Nephron progenitor cell (in vitro differentiated cells): ENCODE results near the gene ABCF1.
A peak's percentile ranks its signal among the peaks of the same experiment; 100 is the strongest.

Experiments used
- DNase-seq: peaks from one replicate; pipeline ENCODE4 v3.0.0; 2021
- H3K27ac Mint-ChIP-seq: 2 replicates; pipeline ENCODE4 v1.8.0; 2021; ENCODE audit warnings: mild to moderate bottlenecking, moderate library complexity, mixed read lengths
- H3K27me3 Mint-ChIP-seq: 2 replicates; pipeline ENCODE4 v1.8.0; 2021; ENCODE audit warnings: mild to moderate bottlenecking, low read depth, mixed read lengths; ENCODE audit not compliant: poor library complexity
- H3K36me3 Mint-ChIP-seq: 2 replicates; pipeline ENCODE4 v1.8.0; 2021; ENCODE audit warnings: low read depth, mixed read lengths
- H3K4me1 Mint-ChIP-seq: 2 replicates; pipeline ENCODE4 v1.8.0; 2021; ENCODE audit warnings: mixed read lengths
- H3K4me3 Mint-ChIP-seq: 2 replicates; pipeline ENCODE4 v1.8.0; 2021; ENCODE audit warnings: mild to moderate bottlenecking, moderate library complexity, mixed read lengths
- H3K9me3 Mint-ChIP-seq: 2 replicates; pipeline ENCODE4 v1.8.0; 2021; ENCODE audit warnings: mild to moderate bottlenecking, moderate library complexity, mixed read lengths
- CTCF ChIP-seq: fragments of 200-600 bp; sonication (generic); IDR thresholded peaks from 2 replicates; pipeline ENCODE4 v1.5.0; 2021; ENCODE audit warnings: antibody characterized with exemption

The ABCF1 gene

GRCh38 chr6:30564114-30564513 is 7.1 kb upstream of the ABCF1 start:
- peaks cover 5% of the 10 kb centered on the region for H3K4me1 Mint-ChIP-seq
- no peak overlapping the region for H3K4me3 Mint-ChIP-seq
- peak overlapping the region; percentile 86 for H3K27ac Mint-ChIP-seq
- peaks cover 3% of the 10 kb centered on the region for H3K27me3 Mint-ChIP-seq
- no peak for TF ChIP-seq CTCF
- DNase-seq = no peak
- H3K36me3 Mint-ChIP-seq = peaks cover 55% of the 10 kb centered on the region
- H3K9me3 Mint-ChIP-seq = no peaks in the 10 kb centered on the region

GRCh38 chr6:30565772-30566171 is 5.5 kb upstream of the ABCF1 start:
- TF ChIP-seq CTCF = no peak
- H3K4me1 Mint-ChIP-seq = peaks cover 14% of the 10 kb centered on the region
- H3K9me3 Mint-ChIP-seq = no peaks in the 10 kb centered on the region
- peaks cover 14% of the 10 kb centered on the region for H3K27me3 Mint-ChIP-seq
- H3K27ac Mint-ChIP-seq = no peak overlapping the region
- H3K4me3 Mint-ChIP-seq = no peak overlapping the region
- DNase-seq = no peak
- peaks cover 39% of the 10 kb centered on the region for H3K36me3 Mint-ChIP-seq

GRCh38 chr6:30568245-30568644 is 3.0 kb upstream of the ABCF1 start:
- no peaks in the 10 kb centered on the region for H3K9me3 Mint-ChIP-seq
- no peak for DNase-seq
- H3K27me3 Mint-ChIP-seq = peaks cover 16% of the 10 kb centered on the region
- no peak overlapping the region for H3K4me3 Mint-ChIP-seq
- H3K4me1 Mint-ChIP-seq = peaks cover 39% of the 10 kb centered on the region
- H3K36me3 Mint-ChIP-seq = peaks cover 17% of the 10 kb centered on the region
- H3K27ac Mint-ChIP-seq = no peak overlapping the region
- no peak for TF ChIP-seq CTCF

- TF ChIP-seq CTCF = no peak
- Mint-ChIP-seq H3K27me3 (peaks cover 16% of the 10 kb centered on the region), H3K4me3 (peak overlapping the region; percentile 95), H3K27ac (no peak overlapping the region), H3K4me1 (peaks cover 46% of the 10 kb centered on the region), H3K9me3 (no peaks in the 10 kb centered on the region), H3K36me3 (peaks cover 6% of the 10 kb centered on the region)
- DNase-seq = no peak
Observed at GRCh38 chr6:30570263-30570662, 979 bp upstream of the ABCF1 start.

GRCh38 chr6:30570740-30571074 is 535 bp upstream of the ABCF1 start:
- no peak for DNase-seq
- no peak for TF ChIP-seq CTCF
- Mint-ChIP-seq H3K36me3 (peaks cover 2% of the 10 kb centered on the region), H3K27me3 (peaks cover 16% of the 10 kb centered on the region), H3K4me3 (peak overlapping the region; percentile 95), H3K9me3 (no peaks in the 10 kb centered on the region), H3K27ac (peak overlapping the region; percentile 30), H3K4me1 (peaks cover 46% of the 10 kb centered on the region)

GRCh38 chr6:30571762-30572082 is 480 bp downstream of the ABCF1 start:
- DNase-seq = no peak
- Mint-ChIP-seq H3K36me3 (peaks cover 4% of the 10 kb centered on the region), H3K9me3 (no peaks in the 10 kb centered on the region), H3K27me3 (peaks cover 16% of the 10 kb centered on the region), H3K4me1 (peaks cover 46% of the 10 kb centered on the region), H3K27ac (peak overlapping the region; percentile 90), H3K4me3 (peak overlapping the region; percentile 95)
- no peak for TF ChIP-seq CTCF
